HepG2 (cell line): ENCODE data around the gene KTN1. TPM values are rescaled to one million over a fixed set of nuclear protein-coding genes. Genes with fewer than 3 reads are reported as not detected.
A peak's percentile ranks its signal among the peaks of the same experiment; 100 is the strongest.

Experiments
- ATAC-seq: fragments of 200-7000 bp; cut with Tn5 transposase; 3 replicates; pipeline ENCODE4 v1.9.1; 2020; ENCODE audit warnings: mild to moderate bottlenecking, moderate library complexity
- BruUV-seq: library from RNA; stranded (reverse); fragments of 400-500 nt; replicated peaks from 2 replicates; lab custom pipeline; 2021; lab: Mats Ljungman, UMichigan
- CTCF ChIA-PET: fragments of 300-600 bp; formaldehyde crosslinking; extraction: SDS; loops from one replicate; lab custom pipeline; 2021; ENCODE audit warnings: low total read pairs, inconsistent platforms, low intra/inter-chr PET ratio; lab: Yijun Ruan, JAX
- POLR2A ChIA-PET: fragments of 350-600 bp; sonication (Branson Sonifier 250); formaldehyde crosslinking; loops from one replicate; lab custom pipeline; 2020; ENCODE audit warnings: antibody characterized with exemption, inconsistent platforms; lab: Yijun Ruan, JAX
- DNase-seq: peaks from one replicate; pipeline ENCODE4 v3.0.0-alpha.2; 2015; ENCODE audit warnings: low spot score
- FAIRE-seq: peaks from 3 replicates; lab custom pipeline; 2011; peaks lifted over from hg19 to GRCh38; lab: Jason Lieb, UNC
- H2AFZ ChIP-seq: one replicate; pipeline ENCODE4 v1.6.1; 2011; ENCODE audit warnings: low read length, inconsistent platforms
- H3K27ac ChIP-seq: fragments of 300-600 bp; 3 replicates; pipeline ENCODE4 v1.8.0; 2011; ENCODE audit warnings: mixed run types, mild to moderate bottlenecking, mixed read lengths, low read length, inconsistent platforms; ENCODE audit not compliant: insufficient read depth; ENCODE audit errors: extremely low read length
- H3K27me3 ChIP-seq, 2 experiments: fragments of 200-600 bp in 1 of 2; 2 replicates in 1 of 2; 3 replicates in 1 of 2; pipeline versions ENCODE4 v1.6.0 to v1.8.0; 2011; ENCODE audit warnings: low read length in 2 of 2, mild to moderate bottlenecking in 2 of 2, moderate library complexity in 2 of 2, inconsistent platforms in 1 of 2; ENCODE audit not compliant: insufficient read depth in 2 of 2, control insufficient read depth in 1 of 2
- H3K36me3 ChIP-seq, 2 experiments: fragments of 200-600 bp in 1 of 2; replicated peaks in 1 of 2; 2 replicates in 1 of 2; 3 replicates in 1 of 2; pipeline versions ENCODE4 v1.5.1 to v1.8.0; 2011; ENCODE audit warnings: low read length in 2 of 2, inconsistent platforms in 1 of 2; ENCODE audit not compliant: insufficient read depth in 2 of 2, control insufficient read depth in 1 of 2
- H3K4me1 ChIP-seq: 2 replicates; pipeline ENCODE4 v1.5.1; 2012; ENCODE audit warnings: low read length, inconsistent platforms; ENCODE audit not compliant: insufficient read depth
- H3K4me2 ChIP-seq: 2 replicates; pipeline ENCODE4 v1.6.0; 2011; ENCODE audit warnings: low read depth, low read length, inconsistent platforms
- H3K4me3 ChIP-seq, 3 experiments: fragments of 200-600 bp in 1 of 3; sonication (generic), shearing (Covaris generic) in 1 of 3; replicated peaks in 1 of 3; 2 replicates each; pipeline ENCODE4 v1.5.1; 2011 to 2016; ENCODE audit warnings: low read length in 3 of 3, inconsistent platforms in 2 of 3, low read depth in 2 of 3, mild to moderate bottlenecking in 2 of 3, control low read depth in 1 of 3, mixed read lengths in 1 of 3; ENCODE audit not compliant: insufficient read depth in 1 of 3
- H3K79me2 ChIP-seq: one replicate; pipeline ENCODE4 v1.6.1; 2011; ENCODE audit warnings: low read length, inconsistent platforms; ENCODE audit not compliant: insufficient read depth
- H3K9ac ChIP-seq: 2 replicates; pipeline ENCODE4 v1.6.0; 2011; ENCODE audit warnings: mild to moderate bottlenecking, low read depth, low read length, inconsistent platforms; ENCODE audit not compliant: insufficient read depth
- H3K9me3 ChIP-seq: 2 replicates; pipeline ENCODE4 v1.5.1; 2012; ENCODE audit warnings: mild to moderate bottlenecking, low read length
- H4K20me1 ChIP-seq: 2 replicates; pipeline ENCODE4 v1.6.0; 2011; ENCODE audit warnings: inconsistent platforms, mild to moderate bottlenecking, low read length, moderate library complexity; ENCODE audit not compliant: insufficient read depth
- MAFK ChIP-seq, 2 experiments: IDR thresholded peaks in 1 of 2; conservative IDR thresholded peaks in 1 of 2; 2 replicates each; pipeline ENCODE4 v1.6.1; 2011; ENCODE audit warnings: improper control_type of control experiment in 2 of 2, low read length in 2 of 2
- YEATS4 ChIP-seq: sonication (generic); formaldehyde crosslinking; IDR thresholded peaks from 2 replicates; pipeline ENCODE4 v1.4.0; 2020; ENCODE audit warnings: missing genetic modification reagents, borderline replicate concordance
- ZNF446 ChIP-seq: sonication (generic); formaldehyde crosslinking; IDR thresholded peaks from 2 replicates; pipeline ENCODE4 v1.5.0; 2020; ENCODE audit warnings: mild to moderate bottlenecking, missing genetic modification reagents
- ZNF543 ChIP-seq: sonication (generic); formaldehyde crosslinking; IDR thresholded peaks from 2 replicates; pipeline ENCODE4 v1.4.0; 2020; ENCODE audit warnings: mild to moderate bottlenecking, missing genetic modification reagents
- ZNF746 ChIP-seq: sonication (generic); formaldehyde crosslinking; IDR thresholded peaks from 2 replicates; pipeline ENCODE4 v1.8.0; 2022; ENCODE audit warnings: mild to moderate bottlenecking, missing genetic modification reagents
- ZSCAN21 ChIP-seq: sonication (generic); formaldehyde crosslinking; IDR thresholded peaks from 2 replicates; pipeline ENCODE4 v1.8.0; 2022; ENCODE audit warnings: mild to moderate bottlenecking, missing genetic modification reagents, moderate library complexity, borderline replicate concordance
- WGBS: methylation state at CpG from one replicate; pipeline ENCODE4 v1.1.6; 2017; ENCODE audit warnings: low lambda C conversion rate; 5-methylcytosine and 5-hydroxymethylcytosine counted together
- in situ Hi-C: cut with HindIII; loops from 2 replicates; pipeline ENCODE4 v1.10.0; 2017; ENCODE audit warnings: low pct_unique_long_range_greater_than_20kb; ENCODE audit not compliant: extremely low pct_ligation_motif_present
- intact Hi-C: fragments of 100-400 bp; cut with micrococcal nuclease; formaldehyde crosslinking; loops from one replicate; pipeline ENCODE4 v1.10.0; 2022; ENCODE audit not compliant: unreplicated experiment
- polyA plus RNA-seq, 8 experiments: library from polyadenylated mRNA; depleted of rRNA in 3 of 8; stranded (reverse) in 7 of 8; unstranded in 1 of 8; fragments of >200 nt; fragmentation: Illumina TruSeq in 4 of 8; extraction: Trizol in 4 of 8; gene quantifications; 2 replicates each; pipeline versions ENCODE4 v1.2.1 to v1.2.3, GENCODE V29; 2011 to 2016; ENCODE audit warnings: low read depth in 4 of 8, missing spikeins in 1 of 8, mixed read lengths in 1 of 8; ENCODE audit not compliant: insufficient read depth in 1 of 8
- total RNA-seq, 5 experiments: library from RNA; depleted of rRNA; stranded (reverse); fragments of >200 nt; fragmentation: Illumina TruSeq; extraction: Trizol; gene quantifications; 2 replicates each; pipeline ENCODE4 v1.2.3, GENCODE V29; 2016; ENCODE audit warnings: low read depth in 1 of 5

Gene KTN1
- total and polyA plus RNA-seq, 2 of the 13 experiments (the other 11 are each of a cell fraction or from before 2014, with no cell fraction given), result 60.6 to 169 TPM

DNA sequence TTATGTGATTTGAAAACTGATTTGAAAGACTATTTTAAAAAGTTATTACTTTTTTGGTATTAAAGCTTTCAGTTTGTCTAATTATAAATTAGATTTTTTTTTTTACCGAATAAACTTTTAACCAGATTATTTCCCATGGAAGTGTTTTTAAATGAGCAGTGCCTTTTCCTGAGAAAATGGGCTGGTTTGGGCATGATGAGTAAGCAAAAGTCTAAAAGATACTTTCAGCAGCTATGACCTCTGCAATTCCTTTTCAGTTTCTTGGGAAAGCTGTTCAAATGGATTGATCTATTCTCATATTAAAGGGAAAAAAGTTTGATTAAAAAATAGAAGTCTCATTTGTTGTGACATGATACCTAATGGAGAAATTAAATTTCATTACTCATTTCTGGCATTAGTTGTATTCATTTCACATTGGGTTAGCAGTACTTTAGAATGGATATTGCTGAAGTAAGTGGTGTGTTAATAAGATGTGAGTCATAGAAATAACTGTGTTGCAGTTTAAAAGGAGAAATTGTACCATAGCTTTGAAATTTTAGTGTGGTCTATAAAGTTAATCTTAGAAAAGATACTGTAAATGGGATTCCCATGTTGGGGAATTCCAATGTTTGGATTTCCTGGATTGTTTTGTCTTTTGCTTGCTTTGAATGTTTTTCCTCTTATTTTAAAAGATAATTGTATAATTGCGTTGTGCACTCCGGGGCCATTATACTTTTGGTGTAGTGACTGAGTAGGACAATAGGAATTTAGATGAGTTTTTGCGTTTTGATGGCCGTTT, 21.0 kb downstream of the KTN1 start:
- in situ Hi-C loops, result no loop called here
- Histone ChIP-seq H2AFZ (no peak overlapping the region), H3K4me3 (no peak overlapping the region; a peak in 1 of 6 replicates), H3K9ac (0 out of 2 replicates have a peak overlapping the region, but pooled peaks have one; percentile 23), H3K9me3 (no peaks in the 10 kb centered on the region), H4K20me1 (peaks cover 4% of the 10 kb centered on the region), H3K27me3 (no peaks in the 10 kb centered on the region), H3K27ac (peak overlapping the region; percentile 96), H3K36me3 (no peaks in the 10 kb centered on the region; a peak in 1 of 5 replicates), H3K4me2 (peak overlapping the region; percentile 78; the same call in 1 of the 2 replicates), H3K79me2 (peaks cover 89% of the 10 kb centered on the region), H3K4me1 (peaks cover 95% of the 10 kb centered on the region)
- DNase-seq (no peak), ATAC-seq (no peak), FAIRE-seq (no peak)
- BruUV-seq, result no TSS peak
- ChIA-PET POLR2A (interaction anchor here (1.2 to 1.3 kb wide), 2 partner anchors 13 to 21 kb away, joined by 3 to 4 read pairs; partner anchors contain the start of gene KTN1), CTCF (no interaction called here)
- 94% methylated on average over 5 of the region's 5 CpGs for WGBS
- no peak for TF ChIP-seq ZNF543 (CRISPR knock-in tag)
- peak; percentile 9 to 23; a peak in 2 of 4 replicates for TF ChIP-seq MAFK (conservative IDR thresholded peaks at IDR 0.05 in 1 of 2, IDR thresholded peaks at IDR 0.05 in 1 of 2; ENCODE audit: low read length in 2 of 2)
- no peak for TF ChIP-seq ZNF746 (CRISPR knock-in tag)
- TF ChIP-seq ZNF446, result no peak
- intact Hi-C loops, result no loop called here

DNA sequence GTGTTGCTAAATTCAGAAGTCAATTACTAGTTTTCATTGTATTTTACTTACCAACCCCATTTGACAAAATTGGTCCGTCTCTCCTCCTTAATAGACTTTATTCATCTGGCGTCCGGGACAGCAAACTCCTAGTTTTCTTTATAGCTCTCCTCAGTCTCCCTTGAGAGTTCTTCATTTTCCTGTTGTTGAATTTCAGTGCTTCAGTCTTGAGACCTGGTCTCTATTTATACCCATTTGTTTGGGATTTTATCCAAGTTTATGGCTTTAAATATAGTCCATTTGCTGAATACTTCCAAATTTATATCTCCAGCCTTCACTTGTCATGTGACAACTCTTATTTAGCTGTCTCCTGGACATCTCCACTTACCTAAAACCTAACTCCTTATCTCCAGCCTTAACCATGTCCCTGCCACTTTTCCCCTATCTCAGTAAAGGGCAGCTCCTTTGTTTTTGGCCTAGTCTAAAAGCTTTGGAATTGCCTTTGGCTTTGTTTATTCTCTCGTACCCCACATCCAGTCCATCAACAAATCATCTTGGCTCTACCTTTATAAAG, 23.5 kb downstream of the KTN1 start:
- no peaks in the 10 kb centered on the region; a peak in 1 of 5 replicates for H3K36me3 ChIP-seq
- ChIA-PET POLR2A (no interaction called here), CTCF (no interaction called here)
- H3K79me2 ChIP-seq, result peaks cover 90% of the 10 kb centered on the region
- no peak overlapping the region for H3K4me2 ChIP-seq
- no peak for ATAC-seq
- H3K27me3 ChIP-seq, result no peaks in the 10 kb centered on the region
- in situ Hi-C loops, result no loop called here
- TF ChIP-seq ZSCAN21 (CRISPR knock-in tag), result no peak
- no peak for TF ChIP-seq YEATS4 (CRISPR knock-in tag)
- no TSS peak for BruUV-seq
- H3K27ac ChIP-seq, result no peak overlapping the region
- no peak for DNase-seq
- H3K4me1 ChIP-seq, result peaks cover 92% of the 10 kb centered on the region
- no peaks in the 10 kb centered on the region for H3K9me3 ChIP-seq
- H2AFZ ChIP-seq, result no peak overlapping the region
- H3K4me3 ChIP-seq, result no peak overlapping the region
- intact Hi-C loops, result no loop called here
- FAIRE-seq, result no peak
- H3K9ac ChIP-seq, result no peak overlapping the region
- WGBS, result 95% methylated on average over 4 of the region's 4 CpGs
- H4K20me1 ChIP-seq, result peaks cover 4% of the 10 kb centered on the region
